Stomach (tissue), 9 donors: ENCODE results near the gene PSIP1. TPM values are rescaled to one million over a fixed set of nuclear protein-coding genes. Genes with fewer than 3 reads are reported as not detected.

Experiments
- DNase-seq, 2 donors: peaks; one replicate each; pipeline versions ENCODE4 v3.0.0 to v3.0.0-alpha.2; 2013 to 2019
- H3K27ac ChIP-seq, 5 donors: fragments of 200-600 bp in 4 of 5; sonication (generic) in 4 of 5; one replicate each; pipeline ENCODE4 v1.5.1; 2013 to 2019; ENCODE audit warnings: mild to moderate bottlenecking in 1 of 5, moderate library complexity in 1 of 5
- H3K27me3 ChIP-seq, 3 donors: fragments of 200-600 bp; sonication (generic); one replicate each; pipeline ENCODE4 v1.5.1; 2017 to 2019; ENCODE audit warnings: mixed run types in 1 of 3
- H3K36me3 ChIP-seq, 4 donors: fragments of 200-600 bp; sonication (generic); 1 replicate in 3 of 4; 2 replicates in 1 of 4; pipeline ENCODE4 v1.5.1; 2016 to 2019
- H3K4me1 ChIP-seq, 4 donors: fragments of 200-600 bp; sonication (generic); one replicate each; pipeline ENCODE4 v1.5.1; 2016 to 2019
- H3K4me3 ChIP-seq, 4 donors: fragments of 200-600 bp; sonication (generic) in 3 of 4; one replicate each; pipeline ENCODE4 v1.5.1; 2016 to 2019; ENCODE audit warnings: mild to moderate bottlenecking in 1 of 4
- H3K9me3 ChIP-seq, 4 donors: fragments of 200-600 bp; sonication (generic); one replicate each; pipeline ENCODE4 v1.5.1; 2016 to 2019
- CTCF ChIP-seq, 7 experiments: fragments of 450-650 bp in 4 of 7; fragments of 200-600 bp in 3 of 7; sonication (generic) in 3 of 7; IDR thresholded peaks; one replicate each; pipeline ENCODE4 v1.5.1; 2016 to 2019; ENCODE audit warnings: antibody characterized with exemption in 7 of 7, control low read depth in 2 of 7, mild to moderate bottlenecking in 1 of 7
- EP300 ChIP-seq: sonication (generic); formaldehyde crosslinking; IDR thresholded peaks from one replicate; pipeline ENCODE4 v1.6.1; 2017; ENCODE audit warnings: antibody characterized with exemption
- POLR2A ChIP-seq, 4 donors: fragments of 450-650 bp; IDR thresholded peaks; one replicate each; pipeline ENCODE4 v1.6.1; 2016; ENCODE audit warnings: antibody characterized with exemption in 4 of 4, control low read depth in 2 of 4, mild to moderate bottlenecking in 1 of 4, moderate library complexity in 1 of 4
- POLR2AphosphoS5 ChIP-seq, 3 donors: sonication (generic); formaldehyde crosslinking; IDR thresholded peaks; one replicate each; pipeline ENCODE4 v1.6.1; 2016; ENCODE audit warnings: antibody characterized with exemption in 3 of 3
- WGBS, 5 donors: extraction: QIAGEN DNeasy Blood & Tissue Kit in 3 of 5; methylation state at CpG; one replicate each; pipeline versions ENCODE4 v1.1.5 to v1.1.7; 2013 to 2018; 5-methylcytosine and 5-hydroxymethylcytosine counted together
- intact Hi-C: fragments of 100-400 bp; cut with DNase I; formaldehyde crosslinking; loops from one replicate; pipeline ENCODE4 v1.15.1; 2023; ENCODE audit warnings: low total_unique reads
- polyA plus RNA-seq, 3 donors: library from polyadenylated mRNA; stranded (reverse); fragments of 200-250 nt; gene quantifications; one replicate each; pipeline ENCODE4 v1.2.3, GENCODE V29; 2013
- total RNA-seq, 5 donors: library from RNA; depleted of rRNA; stranded (reverse); fragments of >200 nt; gene quantifications; one replicate each; pipeline versions ENCODE4 v1.1.0 to v1.2.3, GENCODE V29; 2014 to 2016
- donor health status: healthy with polysubstance abuse.
- donor health status: Bipolar disorder and iron deficiency.
- donor health status: healthy.

Gene PSIP1
- total and polyA plus RNA-seq, 8 donors: 6.4 to 90.1 (median 29.2) TPM

- Histone ChIP-seq H3K36me3 (peaks cover 0 to 42% (median 34%) of the 10 kb centered on the region in 4 donors), H3K4me1 (peaks cover 0 to 8% (median 0%) of the 10 kb centered on the region in 4 donors), H3K27me3 (no peaks in the 10 kb centered on the region), H3K4me3 (no peak overlapping the region), H3K27ac (no peak overlapping the region), H3K9me3 (no peaks in the 10 kb centered on the region)
- TF ChIP-seq EP300 (no peak), CTCF (IDR thresholded peaks at IDR 0.05) (no peak), POLR2AphosphoS5 (IDR thresholded peaks at IDR 0.05) (no peak), POLR2A (IDR thresholded peaks at IDR 0.05) (no peak)
- intact Hi-C loops: no loop called here
- WGBS, 5 donors: 91 to 97% (median 96%) methylated on average over 13 of the region's 13 CpGs
- no peak for DNase-seq
These were observed 18.2 kb downstream of the PSIP1 start for GRCh38 chr9:15492485-15493150.

GRCh38 chr9:15491950-15492349 is 18.8 kb downstream of the PSIP1 start:
- no peak overlapping the region for H3K4me3 ChIP-seq
- peaks cover 0 to 8% (median 0%) of the 10 kb centered on the region in 4 donors for H3K4me1 ChIP-seq
- TF ChIP-seq POLR2AphosphoS5 (IDR thresholded peaks at IDR 0.05) (no peak), CTCF (IDR thresholded peaks at IDR 0.05) (no peak), EP300 (no peak)

GRCh38 chr9:15485836-15486666 is 24.7 kb downstream of the PSIP1 start:
- Histone ChIP-seq H3K27ac (no peak overlapping the region), H3K27me3 (no peaks in the 10 kb centered on the region), H3K36me3 (peaks cover 0 to 66% (median 48%) of the 10 kb centered on the region in 4 donors), H3K9me3 (no peaks in the 10 kb centered on the region), H3K4me1 (peaks cover 0 to 9% (median 0%) of the 10 kb centered on the region in 4 donors), H3K4me3 (no peak overlapping the region)
- DNase-seq: peak in 1 of 2 donors; percentile 34
- TF ChIP-seq CTCF (IDR thresholded peaks at IDR 0.05) (peak in 2 of 7 experiments; percentile 10 to 34), POLR2A (IDR thresholded peaks at IDR 0.05) (no peak)
- 62 to 78% (median 69%) methylated on average over 2 of the region's 2 CpGs for WGBS, 5 donors
- intact Hi-C loops: no loop called here

More at GRCh38 chr9:15491950-15492349, 18.8 kb downstream of the PSIP1 start:
- H3K27ac ChIP-seq: no peak overlapping the region
- peaks cover 0 to 47% (median 36%) of the 10 kb centered on the region in 4 donors for H3K36me3 ChIP-seq
- 88 to 100% (median 100%) methylated on average over 1 of the region's 1 CpG for WGBS, 5 donors
- no peaks in the 10 kb centered on the region for H3K9me3 ChIP-seq
- no peaks in the 10 kb centered on the region for H3K27me3 ChIP-seq
- no peak for DNase-seq
- intact Hi-C loops: no loop called here

GRCh38 chr9:15484802-15485201 is 26.0 kb downstream of the PSIP1 start:
- intact Hi-C loops: no loop called here
- no peak for DNase-seq
- 93 to 98% (median 95%) methylated on average over 5 to 6 of the region's 6 CpGs for WGBS, 5 donors
- Histone ChIP-seq H3K27ac (no peak overlapping the region), H3K9me3 (no peaks in the 10 kb centered on the region), H3K36me3 (peaks cover 0 to 66% (median 48%) of the 10 kb centered on the region in 4 donors), H3K4me3 (no peak overlapping the region), H3K27me3 (no peaks in the 10 kb centered on the region), H3K4me1 (peaks cover 0 to 13% (median 0%) of the 10 kb centered on the region in 4 donors)
- TF ChIP-seq POLR2A (IDR thresholded peaks at IDR 0.05) (no peak), CTCF (IDR thresholded peaks at IDR 0.05) (no peak), POLR2AphosphoS5 (IDR thresholded peaks at IDR 0.05) (no peak), EP300 (no peak)
